ENCODE measurements around the gene MPC2. TPM values are rescaled to one million over a fixed set of nuclear protein-coding genes. Genes with fewer than 3 reads are reported as not detected.

Gene MPC2
- total and polyA plus RNA-seq, 5 donors from 2014 or later: 44.7 to 120 (median 105) TPM

GRCh38 chr1:167943541-167943940 is 6.7 kb upstream of the MPC2 start:
- H3K4me3 ChIP-seq (ENCODE audit: low read depth, low read length): no peak overlapping the region
- DNase-seq (no peak), ATAC-seq (ENCODE audit: low read depth in 2 of 2) (no peak)
- peaks cover 0 to 4% (median 2%) of the 10 kb centered on the region in 7 donors for H3K9me3 Mint-ChIP-seq
- peaks cover 35 to 53% (median 41%) of the 10 kb centered on the region in 4 donors for H3K4me1 Mint-ChIP-seq
- no peaks in the 10 kb centered on the region for H3K27me3 ChIP-seq (ENCODE audit: control insufficient read depth, insufficient read depth, low read length)
- no peaks in the 10 kb centered on the region for H3K36me3 ChIP-seq (ENCODE audit: control insufficient read depth, insufficient read depth, low read length)
- H3K4me3 Mint-ChIP-seq: no peak overlapping the region
- no peak overlapping the region for H3K27ac ChIP-seq (ENCODE audit: insufficient read depth, low read length, poor library complexity, severe bottlenecking)
- H3K27ac Mint-ChIP-seq: no peak overlapping the region
- H3K36me3 Mint-ChIP-seq: peaks cover 21% of the 10 kb centered on the region
- H3K27me3 Mint-ChIP-seq: no peaks in the 10 kb centered on the region
- H3K4me1 ChIP-seq (ENCODE audit: control insufficient read depth, insufficient read depth, low read length, poor library complexity, severe bottlenecking): peaks cover 10% of the 10 kb centered on the region
- H3K9me3 ChIP-seq (ENCODE audit: control insufficient read depth in 2 of 2, low read length in 2 of 2): no peaks in the 10 kb centered on the region

GRCh38 chr1:167940264-167940663 is 3.4 kb upstream of the MPC2 start:
- Mint-ChIP-seq H3K27ac (no peak overlapping the region), H3K36me3 (peaks cover 20% of the 10 kb centered on the region), H3K27me3 (peaks cover 5% of the 10 kb centered on the region), H3K4me3 (no peak overlapping the region), H3K9me3 (peaks cover 0 to 4% (median 0%) of the 10 kb centered on the region in 7 donors), H3K4me1 (peaks cover 20 to 42% (median 33%) of the 10 kb centered on the region in 4 donors)
- no peak for DNase-seq
- H3K9me3 ChIP-seq (ENCODE audit: control insufficient read depth in 2 of 2, low read length in 2 of 2): no peaks in the 10 kb centered on the region
- peaks cover 22% of the 10 kb centered on the region for H3K4me1 ChIP-seq (ENCODE audit: control insufficient read depth, insufficient read depth, low read length, poor library complexity, severe bottlenecking)
- H3K36me3 ChIP-seq (ENCODE audit: control insufficient read depth, insufficient read depth, low read length): no peaks in the 10 kb centered on the region
- no peak for ATAC-seq (ENCODE audit: low read depth in 2 of 2)
- no peak overlapping the region for H3K4me3 ChIP-seq (ENCODE audit: low read depth, low read length)
- H3K27ac ChIP-seq (ENCODE audit: insufficient read depth, low read length, poor library complexity, severe bottlenecking): no peak overlapping the region
- H3K27me3 ChIP-seq (ENCODE audit: control insufficient read depth, insufficient read depth, low read length): no peaks in the 10 kb centered on the region

DNA sequence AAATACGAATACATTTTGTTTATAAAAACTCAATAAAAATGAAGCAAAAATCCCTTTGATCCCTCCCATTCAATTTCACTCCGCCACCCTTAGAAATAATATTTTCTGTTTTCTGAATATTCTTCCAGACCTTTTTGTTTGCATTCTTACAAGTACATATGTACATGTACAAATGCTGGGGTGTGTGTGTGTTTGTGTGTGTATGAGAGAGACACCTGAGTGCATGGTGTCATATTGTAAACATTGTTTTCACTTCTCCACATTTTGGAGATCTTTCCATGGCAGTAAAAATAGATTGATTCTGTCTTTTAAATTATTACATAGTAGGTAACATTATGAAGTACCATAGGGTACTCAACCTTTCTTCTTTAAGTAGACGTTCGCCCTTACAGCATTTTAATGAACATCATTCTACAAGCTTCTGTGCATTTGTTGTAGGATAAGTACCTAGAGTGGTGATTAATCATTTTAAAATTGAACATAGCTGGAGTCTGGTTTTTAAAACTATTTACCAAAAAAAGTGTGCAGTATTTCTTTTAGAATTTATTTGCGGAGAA is 1.3 kb upstream of the MPC2 start:
- Mint-ChIP-seq H3K4me3 (peak overlapping the region; percentile 94 to 99 (median 98)), H3K4me1 (peaks cover 24 to 59% (median 40%) of the 10 kb centered on the region in 4 donors), H3K36me3 (peaks cover 6% of the 10 kb centered on the region), H3K27me3 (peaks cover 5% of the 10 kb centered on the region), H3K27ac (peak overlapping the region; percentile 44 to 95 (median 73)), H3K9me3 (no peaks in the 10 kb centered on the region)
- H3K4me3 ChIP-seq (ENCODE audit: low read depth, low read length): peak overlapping the region; percentile 96
- H3K27ac ChIP-seq (ENCODE audit: insufficient read depth, low read length, poor library complexity, severe bottlenecking): peak overlapping the region; percentile 87
- ATAC-seq (ENCODE audit: low read depth in 2 of 2) (no peak), DNase-seq (peak in 1 of 3 donors; percentile 3)
- H3K27me3 ChIP-seq (ENCODE audit: control insufficient read depth, insufficient read depth, low read length): no peaks in the 10 kb centered on the region
- no peaks in the 10 kb centered on the region for H3K9me3 ChIP-seq (ENCODE audit: control insufficient read depth in 2 of 2, low read length in 2 of 2)
- no peaks in the 10 kb centered on the region for H3K36me3 ChIP-seq (ENCODE audit: control insufficient read depth, insufficient read depth, low read length)
- H3K4me1 ChIP-seq (ENCODE audit: control insufficient read depth, insufficient read depth, low read length, poor library complexity, severe bottlenecking): peaks cover 40% of the 10 kb centered on the region

DNA sequence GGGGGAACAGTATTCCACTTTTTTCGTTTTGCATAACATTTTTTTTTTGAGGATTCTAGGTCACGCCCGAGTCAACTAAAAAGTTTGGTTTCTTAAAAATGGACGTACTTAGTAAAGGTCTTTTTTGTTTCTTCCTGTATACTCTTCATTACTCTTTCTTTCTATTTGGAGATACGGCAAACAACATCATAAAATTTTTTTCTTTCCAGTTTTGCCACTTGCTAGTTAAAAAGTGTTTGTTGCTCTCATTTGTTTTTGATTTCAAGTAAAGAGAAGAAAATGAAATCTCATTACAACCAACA is 788 bp upstream of the MPC2 start:
- Mint-ChIP-seq H3K27ac (peak overlapping the region; percentile 94 to 99 (median 95)), H3K27me3 (peaks cover 5% of the 10 kb centered on the region), H3K36me3 (peaks cover 4% of the 10 kb centered on the region), H3K4me1 (peaks cover 23 to 64% (median 42%) of the 10 kb centered on the region in 4 donors), H3K9me3 (no peaks in the 10 kb centered on the region), H3K4me3 (peak overlapping the region; percentile 94 to 99 (median 98))
- H3K4me1 ChIP-seq (ENCODE audit: control insufficient read depth, insufficient read depth, low read length, poor library complexity, severe bottlenecking): peaks cover 43% of the 10 kb centered on the region
- H3K27me3 ChIP-seq (ENCODE audit: control insufficient read depth, insufficient read depth, low read length): no peaks in the 10 kb centered on the region
- no peaks in the 10 kb centered on the region for H3K9me3 ChIP-seq (ENCODE audit: control insufficient read depth in 2 of 2, low read length in 2 of 2)
- H3K27ac ChIP-seq (ENCODE audit: insufficient read depth, low read length, poor library complexity, severe bottlenecking): peak overlapping the region; percentile 87
- H3K36me3 ChIP-seq (ENCODE audit: control insufficient read depth, insufficient read depth, low read length): no peaks in the 10 kb centered on the region
- no peak for ATAC-seq (ENCODE audit: low read depth in 2 of 2)
- H3K4me3 ChIP-seq (ENCODE audit: low read depth, low read length): peak overlapping the region; percentile 96
- no peak for DNase-seq

- ATAC-seq (ENCODE audit: low read depth in 2 of 2) (peak; percentile 81 to 84), DNase-seq (peak; percentile 96 to 99 (median 99))
- no peaks in the 10 kb centered on the region for H3K27me3 ChIP-seq (ENCODE audit: control insufficient read depth, insufficient read depth, low read length)
- H3K4me3 ChIP-seq (ENCODE audit: low read depth, low read length): peak within 1 kb of the TSS; percentile 96
- H3K27ac ChIP-seq (ENCODE audit: insufficient read depth, low read length, poor library complexity, severe bottlenecking): peak within 1 kb of the TSS; percentile 87
- Mint-ChIP-seq H3K9me3 (no peaks in the 10 kb centered on the region), H3K4me3 (peak within 1 kb of the TSS; percentile 94 to 99 (median 98)), H3K27me3 (peaks cover 5% of the 10 kb centered on the region), H3K4me1 (peaks cover 19 to 59% (median 40%) of the 10 kb centered on the region in 4 donors), H3K27ac (peak within 1 kb of the TSS; percentile 95 to 100 (median 99)), H3K36me3 (no peaks in the 10 kb centered on the region)
- H3K36me3 ChIP-seq (ENCODE audit: control insufficient read depth, insufficient read depth, low read length): no peaks in the 10 kb centered on the region
- H3K4me1 ChIP-seq (ENCODE audit: control insufficient read depth, insufficient read depth, low read length, poor library complexity, severe bottlenecking): peaks cover 43% of the 10 kb centered on the region
- no peaks in the 10 kb centered on the region for H3K9me3 ChIP-seq (ENCODE audit: control insufficient read depth in 2 of 2, low read length in 2 of 2)
Observed at GRCh38 chr1:167936068-167936929, 573 bp downstream of the MPC2 start, which contains the start of gene DCAF6. TSS of gene DCAF6 (plus strand) at chr1:167936683. CDS start at chr1:167936912, 229 bp downstream.

DNA sequence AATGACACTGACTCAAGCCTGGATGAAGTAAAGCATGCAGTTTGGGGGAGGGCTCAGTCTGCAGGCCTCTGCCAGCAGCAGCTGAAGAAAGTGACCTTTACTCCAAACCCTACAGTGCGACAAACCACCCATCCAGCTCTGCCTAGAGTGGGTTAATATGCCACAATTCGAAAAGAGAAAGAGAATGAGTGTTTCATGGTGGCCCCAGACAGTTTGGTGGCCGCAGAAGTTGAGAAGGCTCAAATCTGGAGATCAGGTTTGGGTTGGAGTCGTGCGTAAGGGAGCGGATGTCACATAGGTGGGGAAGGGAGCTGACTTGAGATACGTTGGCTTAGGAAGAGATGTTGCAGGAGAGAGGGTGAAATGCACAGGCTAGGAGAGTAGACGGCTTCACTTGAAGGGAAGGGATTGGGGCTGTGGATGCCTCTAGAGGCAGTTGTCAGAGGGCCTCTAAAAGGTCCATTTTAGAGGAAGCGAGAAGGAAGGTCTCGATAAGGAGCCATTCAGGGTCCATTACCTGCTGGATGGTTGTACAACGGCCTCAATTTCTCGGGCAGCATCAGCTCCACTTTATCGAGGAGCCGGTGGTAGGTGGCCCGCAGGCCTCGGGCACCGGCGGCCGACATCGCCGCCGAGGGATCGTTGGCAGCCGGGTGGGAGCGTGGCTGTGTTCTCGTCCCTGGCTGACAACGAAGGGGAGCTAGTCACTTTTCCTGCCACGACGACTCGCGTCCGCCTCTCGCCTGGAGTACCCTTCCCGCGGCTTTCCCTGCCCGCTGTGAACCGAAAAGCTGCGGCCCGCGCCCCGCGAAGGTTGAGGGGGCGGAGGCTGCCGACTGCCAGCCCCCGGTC is 1.4 kb downstream of the MPC2 start:
- H3K9me3 Mint-ChIP-seq: no peaks in the 10 kb centered on the region
- ATAC-seq (ENCODE audit: low read depth in 2 of 2) (no peak), DNase-seq (peak in 2 of 3 donors; percentile 10 to 70)
- peak overlapping the region; percentile 94 to 99 (median 98) for H3K4me3 Mint-ChIP-seq
- H3K27me3 Mint-ChIP-seq: peaks cover 5% of the 10 kb centered on the region
- Histone ChIP-seq H3K9me3 (ENCODE audit: control insufficient read depth in 2 of 2, low read length in 2 of 2) (no peaks in the 10 kb centered on the region), H3K27me3 (ENCODE audit: control insufficient read depth, insufficient read depth, low read length) (no peaks in the 10 kb centered on the region), H3K4me3 (ENCODE audit: low read depth, low read length) (peak overlapping the region; percentile 94), H3K36me3 (ENCODE audit: control insufficient read depth, insufficient read depth, low read length) (no peaks in the 10 kb centered on the region), H3K4me1 (ENCODE audit: control insufficient read depth, insufficient read depth, low read length, poor library complexity, severe bottlenecking) (peaks cover 39% of the 10 kb centered on the region), H3K27ac (ENCODE audit: insufficient read depth, low read length, poor library complexity, severe bottlenecking) (peak overlapping the region; percentile 87)
- H3K36me3 Mint-ChIP-seq: no peaks in the 10 kb centered on the region
- peak overlapping the region; percentile 93 to 100 (median 95) for H3K27ac Mint-ChIP-seq
- peaks cover 11 to 55% (median 38%) of the 10 kb centered on the region in 4 donors for H3K4me1 Mint-ChIP-seq

DNA sequence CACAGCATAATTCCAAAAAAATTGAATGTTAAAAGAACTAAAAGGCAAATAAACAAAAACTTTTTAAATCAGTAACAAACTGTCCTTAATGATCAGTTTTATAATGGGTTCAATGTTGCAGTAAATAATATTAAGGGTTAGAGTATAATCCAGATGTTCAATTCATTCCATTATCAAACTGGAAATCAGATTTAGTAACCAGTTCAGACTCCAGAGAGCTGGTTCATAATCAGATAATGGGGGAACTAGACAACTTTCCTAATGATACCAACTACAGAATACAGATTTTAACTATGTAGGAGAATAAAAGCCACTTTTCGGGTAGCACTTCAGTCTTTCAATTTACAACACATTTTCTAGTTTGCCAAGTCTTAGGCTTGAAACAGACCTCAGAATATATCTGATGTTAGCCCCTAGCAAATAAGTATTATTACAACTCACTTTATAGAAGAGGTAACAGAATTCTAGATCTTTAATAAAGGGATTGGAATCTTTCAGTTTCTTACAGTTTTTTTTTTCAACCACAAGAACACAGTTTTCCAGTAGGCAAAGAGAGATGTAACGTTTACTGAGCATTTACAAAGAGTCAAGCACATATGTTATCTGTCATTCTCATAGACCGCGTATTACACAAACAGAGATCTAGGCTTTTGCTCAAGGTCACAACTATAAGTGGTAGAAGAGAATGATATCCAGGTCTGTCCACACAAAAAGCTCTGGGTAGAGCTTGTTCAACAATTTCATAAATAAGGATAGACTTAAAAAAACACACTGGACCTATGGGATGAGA is 2.3 kb downstream of the MPC2 start:
- no peaks in the 10 kb centered on the region for H3K36me3 Mint-ChIP-seq
- H3K9me3 Mint-ChIP-seq: no peaks in the 10 kb centered on the region
- Histone ChIP-seq H3K4me3 (ENCODE audit: low read depth, low read length) (peak overlapping the region; percentile 94), H3K36me3 (ENCODE audit: control insufficient read depth, insufficient read depth, low read length) (no peaks in the 10 kb centered on the region), H3K27ac (ENCODE audit: insufficient read depth, low read length, poor library complexity, severe bottlenecking) (peak overlapping the region; percentile 87), H3K9me3 (ENCODE audit: control insufficient read depth in 2 of 2, low read length in 2 of 2) (no peaks in the 10 kb centered on the region), H3K27me3 (ENCODE audit: control insufficient read depth, insufficient read depth, low read length) (no peaks in the 10 kb centered on the region), H3K4me1 (ENCODE audit: control insufficient read depth, insufficient read depth, low read length, poor library complexity, severe bottlenecking) (peaks cover 39% of the 10 kb centered on the region)
- peaks cover 5% of the 10 kb centered on the region for H3K27me3 Mint-ChIP-seq
- DNase-seq: no peak
- H3K4me3 Mint-ChIP-seq: peak overlapping the region; percentile 94 to 99 (median 98)
- peak overlapping the region; percentile 93 to 100 (median 95) for H3K27ac Mint-ChIP-seq
- peaks cover 11 to 58% (median 38%) of the 10 kb centered on the region in 4 donors for H3K4me1 Mint-ChIP-seq
- no peak for ATAC-seq (ENCODE audit: low read depth in 2 of 2)

All from CD4-positive, CD25-positive, alpha-beta regulatory T cell (primary cell).